Brain pericyte (primary cell): ENCODE data around the gene KDM4B.

Source experiments
- DNase-seq: peaks from one replicate; pipeline ENCODE4 v3.0.0-alpha.2; 2012; ENCODE audit warnings: low read depth, low spot score

KDM4B gene

GRCh38 chr19:5132698-5133651 lies 164.1 kb downstream of the KDM4B start:
- DNase-seq: no peak

GRCh38 chr19:5133986-5134595 lies 165.2 kb downstream of the KDM4B start:
- no peak for DNase-seq

DNA sequence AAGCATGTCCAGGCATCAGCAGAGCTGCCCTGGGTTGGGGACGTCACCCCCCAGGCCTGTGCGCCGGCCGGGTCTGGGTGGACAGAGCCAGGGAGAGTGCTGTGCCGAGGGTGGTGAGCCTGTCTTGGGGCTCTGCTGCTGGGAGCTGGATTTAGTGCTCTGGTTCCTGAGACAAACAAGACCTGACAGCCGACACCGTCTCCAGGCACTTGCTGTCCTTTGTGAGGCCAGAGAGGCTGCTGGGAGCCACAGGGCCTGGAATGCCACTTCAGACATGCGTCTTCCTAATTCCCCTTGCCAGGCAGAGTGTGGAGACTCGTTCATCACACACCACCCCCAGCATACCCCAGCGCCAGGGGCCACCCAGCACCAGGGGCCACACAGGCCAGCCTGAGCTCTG lies 165.8 kb downstream of the KDM4B start:
- no peak for DNase-seq

GRCh38 chr19:5136073-5136855 lies 167.4 kb downstream of the KDM4B start:
- DNase-seq: no peak

GRCh38 chr19:5137114-5137513 lies 168.2 kb downstream of the KDM4B start:
- DNase-seq: no peak

- DNase-seq: no peak
Measured at GRCh38 chr19:5137571-5138124, 168.7 kb downstream of the KDM4B start.

DNA sequence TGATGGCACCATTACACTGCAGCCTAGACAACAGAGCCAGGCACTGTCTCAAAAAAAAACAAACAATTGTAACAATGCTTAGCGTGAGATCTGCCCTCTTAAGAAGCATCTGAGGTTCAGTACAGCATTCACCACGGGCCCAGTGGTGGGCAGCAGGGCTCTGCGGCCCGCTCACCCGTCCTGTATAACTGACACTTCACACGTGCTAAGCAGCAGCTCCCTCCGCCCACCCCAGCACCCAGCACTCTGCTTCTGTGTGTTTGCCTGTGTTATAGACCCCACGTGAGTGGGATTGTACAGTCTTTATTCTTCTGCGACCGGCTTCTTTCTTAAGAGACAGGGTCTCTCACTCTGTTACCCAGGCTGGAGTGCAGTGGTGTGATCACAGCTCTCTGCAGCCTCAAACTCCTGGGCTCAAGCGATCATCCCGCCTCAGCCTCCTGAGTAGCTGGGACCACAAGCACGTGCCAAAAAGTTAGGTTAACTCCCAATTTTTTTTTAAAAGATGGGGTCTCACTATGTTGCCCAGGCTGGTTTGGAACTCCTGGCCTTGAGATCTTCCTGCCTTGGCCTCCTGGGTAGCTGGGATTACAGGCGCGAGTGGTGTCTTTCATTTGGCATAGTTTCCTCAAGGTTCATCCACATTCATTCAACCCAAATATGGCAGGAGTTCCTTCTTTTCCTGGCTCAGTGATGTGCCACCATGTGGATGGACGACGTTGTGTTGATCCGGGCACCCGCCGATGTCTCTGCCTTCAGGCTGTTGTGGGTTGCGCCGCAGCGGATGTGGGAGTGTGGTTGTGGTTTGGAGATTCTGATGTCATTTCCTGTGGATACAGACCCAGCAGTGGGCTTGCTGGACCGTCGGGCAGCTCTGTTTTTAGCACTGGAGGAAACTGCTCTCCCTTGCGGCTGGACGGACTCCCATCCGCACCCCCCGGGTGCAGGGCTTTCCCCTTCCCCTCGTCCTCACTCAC lies 170.0 kb downstream of the KDM4B start:
- peak; percentile 17 for DNase-seq

- no peak for DNase-seq
Measured at GRCh38 chr19:5139583-5140325, 170.8 kb downstream of the KDM4B start.

- no peak for DNase-seq
Measured at GRCh38 chr19:5141129-5141849, 172.4 kb downstream of the KDM4B start.

GRCh38 chr19:5141850-5142724 lies 173.2 kb downstream of the KDM4B start:
- no peak for DNase-seq

- DNase-seq: no peak
Measured at GRCh38 chr19:5142725-5143097, 173.8 kb downstream of the KDM4B start.

DNA sequence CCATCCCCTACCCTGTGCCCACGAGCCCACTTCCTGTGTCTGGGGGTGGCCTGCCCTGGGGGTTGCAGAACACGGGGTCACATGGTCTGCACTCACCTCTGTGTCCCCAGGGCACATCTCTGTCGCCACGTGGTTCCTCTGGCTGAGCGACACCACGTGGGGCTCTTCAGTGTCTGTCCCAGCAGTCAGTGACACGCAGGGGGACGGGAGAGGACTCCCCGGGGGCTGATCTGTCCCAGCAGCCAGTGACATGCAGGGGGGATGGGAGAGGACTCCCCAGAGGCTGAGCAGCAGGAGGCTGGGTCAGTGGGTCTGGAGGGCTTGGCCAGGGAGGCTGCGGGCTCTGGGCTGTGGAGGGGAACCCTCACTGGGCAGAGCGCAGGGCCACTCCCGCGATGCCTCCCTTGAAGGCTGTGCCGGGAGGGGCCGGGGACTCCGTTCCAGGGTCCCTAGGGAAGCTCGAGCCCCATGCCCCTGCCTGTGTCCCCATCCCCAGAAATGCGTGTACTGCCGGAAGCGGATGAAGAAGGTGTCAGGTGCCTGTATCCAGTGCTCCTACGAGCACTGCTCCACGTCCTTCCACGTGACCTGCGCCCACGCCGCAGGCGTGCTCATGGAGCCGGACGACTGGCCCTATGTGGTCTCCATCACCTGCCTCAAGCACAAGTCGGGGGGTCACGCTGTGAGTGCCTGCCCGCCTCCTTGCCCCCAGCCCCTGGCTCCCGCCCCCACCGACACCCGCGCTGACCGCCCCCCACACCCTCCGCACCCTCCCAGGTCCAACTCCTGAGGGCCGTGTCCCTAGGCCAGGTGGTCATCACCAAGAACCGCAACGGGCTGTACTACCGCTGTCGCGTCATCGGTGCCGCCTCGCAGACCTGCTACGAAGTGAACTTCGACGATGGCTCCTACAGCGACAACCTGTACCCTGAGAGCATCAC lies 174.8 kb downstream of the KDM4B start:
- DNase-seq: no peak

- no peak for DNase-seq
Measured at GRCh38 chr19:5144545-5145179, 175.7 kb downstream of the KDM4B start.

DNA sequence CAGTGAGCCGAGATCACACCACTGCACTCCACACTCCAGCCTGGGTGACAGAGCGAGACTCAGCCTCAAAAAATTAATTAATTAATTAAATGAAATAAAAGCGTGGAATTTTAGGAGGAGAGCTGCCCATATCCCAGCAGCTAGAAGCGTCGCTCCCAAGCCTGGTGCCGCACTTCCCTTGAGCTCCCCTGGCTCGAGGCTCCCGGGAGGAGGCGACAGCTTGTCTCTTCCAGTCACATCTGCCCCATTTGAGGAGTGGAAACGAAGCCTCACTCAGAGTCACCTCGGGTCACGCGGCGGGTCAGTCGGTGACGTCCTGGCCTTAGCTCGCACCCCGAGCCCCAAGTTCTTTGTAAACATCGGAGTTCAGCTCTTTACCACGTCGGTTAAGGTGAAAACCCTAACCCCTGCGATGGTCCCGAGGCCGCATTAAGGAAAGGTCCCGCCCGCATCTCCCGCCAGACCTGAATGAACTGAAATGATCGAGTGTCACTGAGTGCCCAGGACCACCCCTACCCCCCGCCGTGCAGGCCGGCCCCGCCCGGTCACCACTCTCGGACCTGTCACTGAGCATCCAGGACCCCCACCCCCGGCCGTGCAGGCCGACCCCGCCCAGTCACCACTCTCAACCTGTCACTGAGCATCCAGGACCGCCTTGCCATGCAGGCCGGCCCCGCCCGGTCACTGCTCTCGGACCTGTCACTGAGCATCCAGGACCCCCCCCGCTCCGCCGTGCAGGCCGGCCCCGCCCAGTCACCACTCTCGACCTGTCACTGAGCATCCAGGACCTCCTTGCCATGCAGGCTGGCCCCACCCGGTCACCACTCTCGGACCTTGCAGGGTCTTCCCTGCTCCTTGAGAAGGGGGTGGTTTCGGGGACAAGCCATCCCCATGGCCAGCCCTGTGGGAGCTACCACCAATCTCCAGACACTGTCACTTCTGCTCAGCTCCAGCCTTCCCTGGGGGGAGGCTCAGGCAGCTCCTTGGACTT lies 176.9 kb downstream of the KDM4B start:
- no peak for DNase-seq
